ENCODE data around the gene CTSC. TPM values are rescaled to one million over a fixed set of nuclear protein-coding genes. Genes with fewer than 3 reads are reported as not detected.
A peak's percentile ranks its signal among the peaks of the same experiment; 100 is the strongest.

Gene CTSC
- total and polyA plus RNA-seq, 4 donors = 36.3 to 124 (median 57.8) TPM

- Histone ChIP-seq H3K4me3 (ENCODE audit: low read depth, low read length) (no peak overlapping the region), H3K27ac (ENCODE audit: low read depth, low read length) (no peak overlapping the region), H3K4me1 (ENCODE audit: control insufficient read depth, insufficient read depth, low read length) (no peaks in the 10 kb centered on the region), H3K36me3 (ENCODE audit: control insufficient read depth, insufficient read depth, low read length) (no peaks in the 10 kb centered on the region), H3K9me3 (ENCODE audit: control insufficient read depth, insufficient read depth, low read length) (no peaks in the 10 kb centered on the region), H3K27me3 (ENCODE audit: control insufficient read depth, insufficient read depth, low read length) (peaks cover 16% of the 10 kb centered on the region)
- WGBS (ENCODE audit: insufficient coverage) = no CpG with 5 or more reads among the region's 2 CpGs
- no peak for DNase-seq (ENCODE audit: low read depth in 4 of 6, low spot score in 6 of 6)
These were observed 39.7 kb downstream of the CTSC start for GRCh38 chr11:88297863-88298262.

- Histone ChIP-seq H3K9me3 (ENCODE audit: control insufficient read depth, insufficient read depth, low read length) (no peaks in the 10 kb centered on the region), H3K27me3 (ENCODE audit: control insufficient read depth, insufficient read depth, low read length) (peaks cover 21% of the 10 kb centered on the region), H3K36me3 (ENCODE audit: control insufficient read depth, insufficient read depth, low read length) (no peaks in the 10 kb centered on the region), H3K27ac (ENCODE audit: low read depth, low read length) (no peak overlapping the region), H3K4me1 (ENCODE audit: control insufficient read depth, insufficient read depth, low read length) (no peaks in the 10 kb centered on the region), H3K4me3 (ENCODE audit: low read depth, low read length) (no peak overlapping the region)
- 50% methylated on average over 1 of the region's 2 CpGs for WGBS (ENCODE audit: insufficient coverage)
- peak in 4 of 6 donors; percentile 48 to 82 (median 68) for DNase-seq (ENCODE audit: low read depth in 4 of 6, low spot score in 6 of 6)
These were observed 40.1 kb downstream of the CTSC start for GRCh38 chr11:88297421-88297820.

- H3K4me1 ChIP-seq (ENCODE audit: control insufficient read depth, insufficient read depth, low read length) = no peaks in the 10 kb centered on the region
- no peak overlapping the region for H3K4me3 ChIP-seq (ENCODE audit: low read depth, low read length)
- no peak overlapping the region for H3K27ac ChIP-seq (ENCODE audit: low read depth, low read length)
- H3K36me3 ChIP-seq (ENCODE audit: control insufficient read depth, insufficient read depth, low read length) = no peaks in the 10 kb centered on the region
- no peak for DNase-seq (ENCODE audit: low read depth in 4 of 6, low spot score in 6 of 6)
- H3K27me3 ChIP-seq (ENCODE audit: control insufficient read depth, insufficient read depth, low read length) = peaks cover 22% of the 10 kb centered on the region
- no peaks in the 10 kb centered on the region for H3K9me3 ChIP-seq (ENCODE audit: control insufficient read depth, insufficient read depth, low read length)
- 73% methylated on average over 3 of the region's 3 CpGs for WGBS (ENCODE audit: insufficient coverage)
These were observed 42.5 kb downstream of the CTSC start for GRCh38 chr11:88295028-88295427.

GRCh38 chr11:88293931-88294330, 43.6 kb downstream of the CTSC start:
- no peak overlapping the region for H3K4me3 ChIP-seq (ENCODE audit: low read depth, low read length)
- no CpG with 5 or more reads among the region's 3 CpGs for WGBS (ENCODE audit: insufficient coverage)
- no peak overlapping the region for H3K27ac ChIP-seq (ENCODE audit: low read depth, low read length)
- H3K9me3 ChIP-seq (ENCODE audit: control insufficient read depth, insufficient read depth, low read length) = no peaks in the 10 kb centered on the region
- H3K27me3 ChIP-seq (ENCODE audit: control insufficient read depth, insufficient read depth, low read length) = peaks cover 18% of the 10 kb centered on the region
- H3K4me1 ChIP-seq (ENCODE audit: control insufficient read depth, insufficient read depth, low read length) = no peaks in the 10 kb centered on the region
- no peaks in the 10 kb centered on the region for H3K36me3 ChIP-seq (ENCODE audit: control insufficient read depth, insufficient read depth, low read length)
- DNase-seq (ENCODE audit: low read depth in 4 of 6, low spot score in 6 of 6) = no peak

GRCh38 chr11:88292171-88292843, 45.2 kb downstream of the CTSC start:
- Histone ChIP-seq H3K27me3 (ENCODE audit: control insufficient read depth, insufficient read depth, low read length) (peaks cover 21% of the 10 kb centered on the region), H3K36me3 (ENCODE audit: control insufficient read depth, insufficient read depth, low read length) (no peaks in the 10 kb centered on the region), H3K27ac (ENCODE audit: low read depth, low read length) (no peak overlapping the region), H3K4me1 (ENCODE audit: control insufficient read depth, insufficient read depth, low read length) (no peaks in the 10 kb centered on the region), H3K4me3 (ENCODE audit: low read depth, low read length) (no peak overlapping the region), H3K9me3 (ENCODE audit: control insufficient read depth, insufficient read depth, low read length) (no peaks in the 10 kb centered on the region)
- 23% methylated on average over 2 of the region's 3 CpGs for WGBS (ENCODE audit: insufficient coverage)
- DNase-seq (ENCODE audit: low read depth in 4 of 6, low spot score in 6 of 6) = peak in 2 of 6 donors; percentile 55 to 59

GRCh38 chr11:88288560-88288959, 49.0 kb downstream of the CTSC start:
- H3K9me3 ChIP-seq (ENCODE audit: control insufficient read depth, insufficient read depth, low read length) = no peaks in the 10 kb centered on the region

GRCh38 chr11:88284336-88285050, 53.0 kb downstream of the CTSC start:
- peak in 2 of 6 donors; percentile 19 to 81 for DNase-seq (ENCODE audit: low read depth in 4 of 6, low spot score in 6 of 6)
- H3K27me3 ChIP-seq (ENCODE audit: control insufficient read depth, insufficient read depth, low read length) = peaks cover 3% of the 10 kb centered on the region
- H3K36me3 ChIP-seq (ENCODE audit: control insufficient read depth, insufficient read depth, low read length) = no peaks in the 10 kb centered on the region
- H3K4me1 ChIP-seq (ENCODE audit: control insufficient read depth, insufficient read depth, low read length) = no peaks in the 10 kb centered on the region
- H3K27ac ChIP-seq (ENCODE audit: low read depth, low read length) = peak overlapping the region; percentile 10
- no peak overlapping the region for H3K4me3 ChIP-seq (ENCODE audit: low read depth, low read length)
- H3K9me3 ChIP-seq (ENCODE audit: control insufficient read depth, insufficient read depth, low read length) = no peaks in the 10 kb centered on the region

More at GRCh38 chr11:88288560-88288959, 49.0 kb downstream of the CTSC start:
- no peaks in the 10 kb centered on the region for H3K36me3 ChIP-seq (ENCODE audit: control insufficient read depth, insufficient read depth, low read length)
- H3K4me3 ChIP-seq (ENCODE audit: low read depth, low read length) = no peak overlapping the region
- H3K27ac ChIP-seq (ENCODE audit: low read depth, low read length) = no peak overlapping the region
- peaks cover 10% of the 10 kb centered on the region for H3K27me3 ChIP-seq (ENCODE audit: control insufficient read depth, insufficient read depth, low read length)
- no peak for DNase-seq (ENCODE audit: low read depth in 4 of 6, low spot score in 6 of 6)
- H3K4me1 ChIP-seq (ENCODE audit: control insufficient read depth, insufficient read depth, low read length) = no peaks in the 10 kb centered on the region
- no CpG with 5 or more reads among the region's 1 CpG for WGBS (ENCODE audit: insufficient coverage)

GRCh38 chr11:88282747-88283515, 54.6 kb downstream of the CTSC start:
- H3K27ac ChIP-seq (ENCODE audit: low read depth, low read length) = no peak overlapping the region
- no CpG with 5 or more reads among the region's 1 CpG for WGBS (ENCODE audit: insufficient coverage)
- DNase-seq (ENCODE audit: low read depth in 4 of 6, low spot score in 6 of 6) = peak in 1 of 6 donors; percentile 79
- no peaks in the 10 kb centered on the region for H3K27me3 ChIP-seq (ENCODE audit: control insufficient read depth, insufficient read depth, low read length)
- H3K4me3 ChIP-seq (ENCODE audit: low read depth, low read length) = no peak overlapping the region
- H3K4me1 ChIP-seq (ENCODE audit: control insufficient read depth, insufficient read depth, low read length) = no peaks in the 10 kb centered on the region
- no peaks in the 10 kb centered on the region for H3K36me3 ChIP-seq (ENCODE audit: control insufficient read depth, insufficient read depth, low read length)
- no peaks in the 10 kb centered on the region for H3K9me3 ChIP-seq (ENCODE audit: control insufficient read depth, insufficient read depth, low read length)

- Histone ChIP-seq H3K4me3 (ENCODE audit: low read depth, low read length) (no peak overlapping the region), H3K36me3 (ENCODE audit: control insufficient read depth, insufficient read depth, low read length) (no peaks in the 10 kb centered on the region), H3K4me1 (ENCODE audit: control insufficient read depth, insufficient read depth, low read length) (no peaks in the 10 kb centered on the region), H3K27me3 (ENCODE audit: control insufficient read depth, insufficient read depth, low read length) (no peaks in the 10 kb centered on the region), H3K9me3 (ENCODE audit: control insufficient read depth, insufficient read depth, low read length) (no peaks in the 10 kb centered on the region), H3K27ac (ENCODE audit: low read depth, low read length) (no peak overlapping the region)
- WGBS (ENCODE audit: insufficient coverage) = no CpG with 5 or more reads among the region's 3 CpGs
- no peak for DNase-seq (ENCODE audit: low read depth in 4 of 6, low spot score in 6 of 6)
These were observed 56.2 kb downstream of the CTSC start for GRCh38 chr11:88281317-88281712.
